ENCODE measurements around the gene KRTAP12-3.
A peak's percentile ranks its signal among the peaks of the same experiment; 100 is the strongest.
"Not testable (repeated sequence)": the region's sequence is repeated elsewhere in the genome, so short reads cannot be mapped to it uniquely, and the experiment has no call there.

KRTAP12-3 gene

GRCh38 chr21:44692798-44693512 lies 35.2 kb downstream of the KRTAP12-3 start:
- Histone ChIP-seq H3K27me3 (ENCODE audit: insufficient read depth, insufficient read length) (no peaks in the 10 kb centered on the region), H3K36me3 (ENCODE audit: insufficient read depth, insufficient read length, low read length) (no peaks in the 10 kb centered on the region), H3K9me3 (ENCODE audit: insufficient read depth, low read length) (peaks cover 13% of the 10 kb centered on the region), H3K4me3 (ENCODE audit: insufficient read length, low read depth) (no peak overlapping the region), H3K9ac (ENCODE audit: insufficient read length, low read depth) (no peak overlapping the region), H3K4me1 (ENCODE audit: insufficient read depth, insufficient read length) (peaks cover 13% of the 10 kb centered on the region)
- DNase-seq (ENCODE audit: low read depth, low spot score) = no peak
- no peak for TF ChIP-seq YY1 (IDR thresholded peaks at IDR 0.05; ENCODE audit: insufficient read depth, insufficient read length)
- no peak for TF ChIP-seq ZNF274 (IDR thresholded peaks at IDR 0.05; ENCODE audit: low read depth, low read length)
- TF ChIP-seq SUZ12 (IDR thresholded peaks at IDR 0.05; ENCODE audit: extremely low read depth, insufficient read depth, insufficient read length) = no peak

GRCh38 chr21:44694776-44695175 lies 37.0 kb downstream of the KRTAP12-3 start:
- no peak overlapping the region for H3K4me3 ChIP-seq (ENCODE audit: insufficient read length, low read depth)

GRCh38 chr21:44695184-44695583 lies 37.5 kb downstream of the KRTAP12-3 start:
- H3K9ac ChIP-seq (ENCODE audit: insufficient read length, low read depth) = no peak overlapping the region
- TF ChIP-seq YY1 (IDR thresholded peaks at IDR 0.05; ENCODE audit: insufficient read depth, insufficient read length) = no peak
- no peak for TF ChIP-seq SUZ12 (IDR thresholded peaks at IDR 0.05; ENCODE audit: extremely low read depth, insufficient read depth, insufficient read length)
- TF ChIP-seq ZNF274 (IDR thresholded peaks at IDR 0.05; ENCODE audit: low read depth, low read length) = no peak
- H3K4me3 ChIP-seq (ENCODE audit: insufficient read length, low read depth) = no peak overlapping the region
- H3K27me3 ChIP-seq (ENCODE audit: insufficient read depth, insufficient read length) = no peaks in the 10 kb centered on the region
- peaks cover 13% of the 10 kb centered on the region for H3K9me3 ChIP-seq (ENCODE audit: insufficient read depth, low read length)
- H3K4me1 ChIP-seq (ENCODE audit: insufficient read depth, insufficient read length) = peaks cover 28% of the 10 kb centered on the region
- no peaks in the 10 kb centered on the region for H3K36me3 ChIP-seq (ENCODE audit: insufficient read depth, insufficient read length, low read length)
- DNase-seq (ENCODE audit: low read depth, low spot score) = no peak

More at GRCh38 chr21:44694776-44695175, 37.0 kb downstream of the KRTAP12-3 start:
- H3K9me3 ChIP-seq (ENCODE audit: insufficient read depth, low read length) = peaks cover 13% of the 10 kb centered on the region
- no peaks in the 10 kb centered on the region for H3K27me3 ChIP-seq (ENCODE audit: insufficient read depth, insufficient read length)
- H3K9ac ChIP-seq (ENCODE audit: insufficient read length, low read depth) = no peak overlapping the region
- peaks cover 26% of the 10 kb centered on the region for H3K4me1 ChIP-seq (ENCODE audit: insufficient read depth, insufficient read length)
- no peak for DNase-seq (ENCODE audit: low read depth, low spot score)
- no peaks in the 10 kb centered on the region for H3K36me3 ChIP-seq (ENCODE audit: insufficient read depth, insufficient read length, low read length)
- TF ChIP-seq ZNF274 (IDR thresholded peaks at IDR 0.05; ENCODE audit: low read depth, low read length) (no peak), SUZ12 (IDR thresholded peaks at IDR 0.05; ENCODE audit: extremely low read depth, insufficient read depth, insufficient read length) (no peak), YY1 (IDR thresholded peaks at IDR 0.05; ENCODE audit: insufficient read depth, insufficient read length) (no peak)

- DNase-seq (ENCODE audit: low read depth, low spot score) = no peak
- Histone ChIP-seq H3K4me1 (ENCODE audit: insufficient read depth, insufficient read length) (peaks cover 31% of the 10 kb centered on the region), H3K36me3 (ENCODE audit: insufficient read depth, insufficient read length, low read length) (no peaks in the 10 kb centered on the region), H3K9me3 (ENCODE audit: insufficient read depth, low read length) (peaks cover 13% of the 10 kb centered on the region), H3K4me3 (ENCODE audit: insufficient read length, low read depth) (no peak overlapping the region), H3K9ac (ENCODE audit: insufficient read length, low read depth) (no peak overlapping the region), H3K27me3 (ENCODE audit: insufficient read depth, insufficient read length) (no peaks in the 10 kb centered on the region)
- TF ChIP-seq YY1 (IDR thresholded peaks at IDR 0.05; ENCODE audit: insufficient read depth, insufficient read length) = no peak
- TF ChIP-seq ZNF274 (IDR thresholded peaks at IDR 0.05; ENCODE audit: low read depth, low read length) = no peak
- no peak for TF ChIP-seq SUZ12 (IDR thresholded peaks at IDR 0.05; ENCODE audit: extremely low read depth, insufficient read depth, insufficient read length)
Measured at GRCh38 chr21:44695641-44696040, 37.9 kb downstream of the KRTAP12-3 start.

GRCh38 chr21:44696572-44696971 lies 38.8 kb downstream of the KRTAP12-3 start:
- H3K4me1 ChIP-seq (ENCODE audit: insufficient read depth, insufficient read length) = peaks cover 31% of the 10 kb centered on the region

GRCh38 chr21:44697172-44697810 lies 39.6 kb downstream of the KRTAP12-3 start, which contains the start of gene KRTAP10-12:
TSS of gene KRTAP10-12 (plus strand) at chr21:44697172. CDS start at chr21:44697202, 30 bp downstream.
- not testable (repeated sequence) for H3K4me3 ChIP-seq (ENCODE audit: insufficient read length, low read depth); H3K27me3 ChIP-seq (ENCODE audit: insufficient read depth, insufficient read length); H3K36me3 ChIP-seq (ENCODE audit: insufficient read depth, insufficient read length, low read length); DNase-seq (ENCODE audit: low read depth, low spot score)
- peaks cover 13% of the 10 kb centered on the region for H3K9me3 ChIP-seq (ENCODE audit: insufficient read depth, low read length)
- peaks cover 37% of the 10 kb centered on the region for H3K4me1 ChIP-seq (ENCODE audit: insufficient read depth, insufficient read length)
- peak within 1 kb of the TSS; percentile 58 for H3K9ac ChIP-seq (ENCODE audit: insufficient read length, low read depth)

More at GRCh38 chr21:44696572-44696971, 38.8 kb downstream of the KRTAP12-3 start:
- Histone ChIP-seq H3K27me3 (ENCODE audit: insufficient read depth, insufficient read length) (no peaks in the 10 kb centered on the region), H3K4me3 (ENCODE audit: insufficient read length, low read depth) (no peak overlapping the region), H3K9me3 (ENCODE audit: insufficient read depth, low read length) (peaks cover 13% of the 10 kb centered on the region), H3K36me3 (ENCODE audit: insufficient read depth, insufficient read length, low read length) (no peaks in the 10 kb centered on the region), H3K9ac (ENCODE audit: insufficient read length, low read depth) (no peak overlapping the region)
- DNase-seq (ENCODE audit: low read depth, low spot score) = no peak
- TF ChIP-seq SUZ12 (IDR thresholded peaks at IDR 0.05; ENCODE audit: extremely low read depth, insufficient read depth, insufficient read length) (no peak), ZNF274 (IDR thresholded peaks at IDR 0.05; ENCODE audit: low read depth, low read length) (no peak), YY1 (IDR thresholded peaks at IDR 0.05; ENCODE audit: insufficient read depth, insufficient read length) (no peak)

Data from NT2/D1 (cell line).